HEK293T (cell line): ENCODE data around the gene ADAMTS12.

Experiments used
- ARNT ChIP-seq: fragments of 450-650 bp; IDR thresholded peaks from 2 replicates; pipeline ENCODE4 v1.6.1; 2017; ENCODE audit warnings: mild to moderate bottlenecking
- BHLHE40 ChIP-seq: fragments of 450-650 bp; IDR thresholded peaks from 2 replicates; pipeline ENCODE4 v1.6.1; 2016; ENCODE audit warnings: mild to moderate bottlenecking, moderate library complexity, borderline replicate concordance
- FOXA1 ChIP-seq: fragments of 450-650 bp; IDR thresholded peaks from 2 replicates; pipeline ENCODE4 v1.6.1; 2016; ENCODE audit warnings: mild to moderate bottlenecking
- FOXK2 ChIP-seq: fragments of 450-650 bp; IDR thresholded peaks from 2 replicates; pipeline ENCODE4 v1.6.1; 2016; ENCODE audit warnings: mild to moderate bottlenecking
- FOXM1 ChIP-seq: fragments of 450-650 bp; IDR thresholded peaks from 2 replicates; pipeline ENCODE4 v1.6.1; 2017; ENCODE audit warnings: mild to moderate bottlenecking, borderline replicate concordance
- LEF1 ChIP-seq: fragments of 450-650 bp; IDR thresholded peaks from 2 replicates; pipeline ENCODE4 v1.6.1; 2017; ENCODE audit warnings: mild to moderate bottlenecking, borderline replicate concordance
- NFRKB ChIP-seq: fragments of 450-650 bp; IDR thresholded peaks from 2 replicates; pipeline ENCODE4 v1.6.1; 2016; ENCODE audit warnings: mild to moderate bottlenecking, moderate library complexity
- SP1 ChIP-seq: fragments of 450-650 bp; IDR thresholded peaks from 2 replicates; pipeline ENCODE4 v1.6.1; 2017
- SUZ12 ChIP-seq: fragments of 450-650 bp; IDR thresholded peaks from 2 replicates; pipeline ENCODE4 v1.6.1; 2016; ENCODE audit warnings: mild to moderate bottlenecking
- ZNF384 ChIP-seq: fragments of 450-650 bp; IDR thresholded peaks from 2 replicates; pipeline ENCODE4 v1.6.1; 2016

DNA sequence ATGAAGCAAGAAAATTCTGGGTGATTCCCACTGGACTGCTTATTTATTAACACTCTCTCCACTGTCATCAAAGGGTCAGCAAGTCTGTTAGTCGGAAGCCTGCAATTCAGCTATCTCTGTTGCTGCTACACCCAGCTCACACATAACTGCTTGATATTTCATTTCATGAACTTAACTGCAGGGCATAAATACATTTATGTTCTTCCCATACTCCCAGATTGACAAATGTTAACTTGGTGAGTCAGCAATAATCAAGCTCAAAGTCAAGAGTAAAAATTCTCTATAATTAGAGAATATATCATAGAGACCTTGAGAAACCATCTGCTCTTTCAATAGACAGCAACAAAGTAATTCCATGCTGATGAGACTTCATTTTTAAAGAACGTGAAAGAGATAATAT lies 198.8 kb downstream of the ADAMTS12 start:
- TF ChIP-seq SP1 (no peak), ZNF384 (no peak), BHLHE40 (no peak), LEF1 (no peak), FOXK2 (no peak), FOXM1 (no peak), SUZ12 (no peak), FOXA1 (no peak), NFRKB (no peak), ARNT (no peak)
